K562 (cell line): ENCODE measurements around the gene CCDC85B. TPM values are rescaled to one million over a fixed set of nuclear protein-coding genes. Genes with fewer than 3 reads are reported as not detected.

Source experiments
- BCLAF1 ChIP-seq, 2 experiments: fragments of 450-650 bp in 1 of 2; IDR thresholded peaks; 2 replicates each; pipeline ENCODE4 v1.6.1; 2011 to 2017; ENCODE audit warnings: low read depth in 2 of 2, antibody characterized with exemption in 1 of 2, borderline replicate concordance in 1 of 2, low read length in 1 of 2, mild to moderate bottlenecking in 1 of 2, mixed read lengths in 1 of 2; ENCODE audit not compliant: control insufficient read depth in 1 of 2
- CGGBP1 ChIP-seq: fragments of 250-450 bp; sonication (Bioruptor Pico); IDR thresholded peaks from 2 replicates; pipeline ENCODE4 v1.9.0; 2021; ENCODE audit warnings: mild to moderate bottlenecking
- CXXC5 ChIP-seq: fragments of 250-450 bp; sonication (Bioruptor Pico); IDR thresholded peaks from 2 replicates; pipeline ENCODE4 v1.8.0; 2022; ENCODE audit warnings: inconsistent platforms, mild to moderate bottlenecking, moderate library complexity
- EZH2 ChIP-seq: IDR thresholded peaks from 2 replicates; pipeline ENCODE4 v1.6.1; 2012; ENCODE audit warnings: low read depth, mild to moderate bottlenecking, inconsistent platforms, low read length, borderline replicate concordance
- HDAC3 ChIP-seq: fragments of 450-650 bp; IDR thresholded peaks from 2 replicates; pipeline ENCODE4 v1.6.1; 2018; ENCODE audit warnings: borderline replicate concordance, mild to moderate bottlenecking, moderate library complexity; ENCODE audit not compliant: partially characterized antibody
- LEF1 ChIP-seq: fragments of 450-650 bp; IDR thresholded peaks from 2 replicates; pipeline ENCODE4 v1.6.1; 2016; ENCODE audit warnings: mild to moderate bottlenecking
- MTA3 ChIP-seq: fragments of 450-650 bp; formaldehyde crosslinking; IDR thresholded peaks from 2 replicates; pipeline ENCODE4 v1.6.1; 2017; ENCODE audit warnings: mild to moderate bottlenecking, borderline replicate concordance
- NCOA4 ChIP-seq: fragments of 450-650 bp; IDR thresholded peaks from 2 replicates; pipeline ENCODE4 v1.6.1; 2018; ENCODE audit warnings: mild to moderate bottlenecking; ENCODE audit not compliant: partially characterized antibody
- NR2C1 ChIP-seq, 2 experiments: fragments of 450-650 bp; IDR thresholded peaks; 2 replicates each; pipeline ENCODE4 v1.6.1; 2017; ENCODE audit warnings: mild to moderate bottlenecking in 2 of 2, antibody characterized with exemption in 1 of 2, inconsistent platforms in 1 of 2, missing compliant biosample characterization in 1 of 2, missing genetic modification characterization in 1 of 2
- POU5F1 ChIP-seq: fragments of 150-350 bp; IDR thresholded peaks from 2 replicates; pipeline ENCODE4 v1.6.1; 2014; ENCODE audit warnings: borderline replicate concordance, low read length, low read depth, mild to moderate bottlenecking; ENCODE audit not compliant: partially characterized antibody
- SMAD2 ChIP-seq: fragments of 150-350 bp; IDR thresholded peaks from 2 replicates; pipeline ENCODE4 v1.6.1; 2014; ENCODE audit warnings: low read depth, mild to moderate bottlenecking, low read length
- STAT5A ChIP-seq: IDR thresholded peaks from 2 replicates; pipeline ENCODE4 v1.6.1; 2012; ENCODE audit warnings: low read length, inconsistent platforms, borderline replicate concordance
- STAT6 ChIP-seq: sonication (generic); formaldehyde crosslinking; IDR thresholded peaks from 2 replicates; pipeline ENCODE4 v1.8.1; 2023; ENCODE audit warnings: mild to moderate bottlenecking, missing genetic modification reagents
- USF1 ChIP-seq: sonication (generic); formaldehyde crosslinking; IDR thresholded peaks from 2 replicates; pipeline ENCODE4 v1.9.0; 2022; ENCODE audit warnings: mild to moderate bottlenecking, missing genetic modification reagents
- ZBTB43 ChIP-seq: sonication (generic); formaldehyde crosslinking; IDR thresholded peaks from 2 replicates; pipeline ENCODE4 v1.8.0; 2023; ENCODE audit warnings: mild to moderate bottlenecking, missing genetic modification reagents
- ZNF124 ChIP-seq: sonication (generic); formaldehyde crosslinking; IDR thresholded peaks from 2 replicates; pipeline ENCODE4 v1.8.1; 2022; ENCODE audit warnings: missing genetic modification reagents
- ZNF668 ChIP-seq: fragments of 250-450 bp; sonication (Bioruptor Pico); IDR thresholded peaks from 2 replicates; pipeline ENCODE4 v1.8.0; 2022; ENCODE audit warnings: mild to moderate bottlenecking, inconsistent platforms
- polyA plus RNA-seq, 8 experiments: library from polyadenylated mRNA; depleted of rRNA in 4 of 8; stranded (reverse) in 5 of 8; unstranded in 3 of 8; fragments of >200 nt; fragmentation: Nextera tagmentation in 2 of 8; fragmentation: Illumina TruSeq in 1 of 8; extraction: Ambion mirVana in 2 of 8; extraction: Trizol in 1 of 8; gene quantifications; 2 replicates each; pipeline versions ENCODE4 v1.2.1 to v1.2.3, GENCODE V29; 2011 to 2014; ENCODE audit warnings: inconsistent platforms in 1 of 8, missing spikeins in 1 of 8
- total RNA-seq, 7 experiments: library from RNA; depleted of rRNA in 6 of 7; stranded (reverse); fragments of >200 nt in 6 of 7; fragmentation: Illumina TruSeq in 2 of 7; extraction: Trizol in 2 of 7; gene quantifications; 2 replicates each; pipeline versions ENCODE4 v1.2.1 to v1.2.3, GENCODE V29; 2011 to 2021; ENCODE audit warnings: low replicate concordance in 1 of 7

Gene CCDC85B
- total and polyA plus RNA-seq, 9 of the 15 experiments (the other 6 are each of a cell fraction or from before 2014, with no cell fraction given): 0.14 to 138 (median 6.2) TPM

GRCh38 chr11:65873318-65874156 is 16.9 kb upstream of the CCDC85B start (continued):
- TF ChIP-seq BCLAF1 (IDR thresholded peaks at IDR 0.05; ENCODE audit: borderline replicate concordance in 1 of 2, control insufficient read depth in 1 of 2, low read depth in 2 of 2, low read length in 1 of 2) (no peak), LEF1 (no peak), MTA3 (0 out of 2 replicates have a peak, but pooled peaks have one; percentile 73), NR2C1 (IDR thresholded peaks at IDR 0.05) (no peak), NR2C1 (tag; IDR thresholded peaks at IDR 0.05) (no peak), STAT5A (no peak), EZH2 (no peak), ZNF668 (CRISPR knock-in tag) (no peak), CXXC5 (CRISPR knock-in tag) (peak; percentile 88), SMAD2 (no peak), NCOA4 (no peak), POU5F1 (no peak), ZBTB43 (CRISPR knock-in tag) (no peak), HDAC3 (no peak), ZNF124 (CRISPR knock-in tag) (no peak), USF1 (CRISPR knock-in tag) (peak; percentile 93), STAT6 (CRISPR knock-in tag) (no peak), CGGBP1 (CRISPR knock-in tag) (no peak)
